HL-60/S4 treated with phorbol 12-myristate 13-acetate at 8.2 ng/mL for 4 days and 3 days (cell line): Measurements from ENCODE around the gene IL1RAPL2.
"Not testable (repeated sequence)": the region's sequence is repeated elsewhere in the genome, so short reads cannot be mapped to it uniquely, and the experiment has no call there.

Experiments
- in situ Hi-C: fragments of 300-500 bp; cut with MboI; formaldehyde crosslinking; loops from 2 replicates; pipeline ENCODE4 v1.15.0; 2022; ENCODE audit warnings: low sequenced_read_pairs

IL1RAPL2 gene

DNA sequence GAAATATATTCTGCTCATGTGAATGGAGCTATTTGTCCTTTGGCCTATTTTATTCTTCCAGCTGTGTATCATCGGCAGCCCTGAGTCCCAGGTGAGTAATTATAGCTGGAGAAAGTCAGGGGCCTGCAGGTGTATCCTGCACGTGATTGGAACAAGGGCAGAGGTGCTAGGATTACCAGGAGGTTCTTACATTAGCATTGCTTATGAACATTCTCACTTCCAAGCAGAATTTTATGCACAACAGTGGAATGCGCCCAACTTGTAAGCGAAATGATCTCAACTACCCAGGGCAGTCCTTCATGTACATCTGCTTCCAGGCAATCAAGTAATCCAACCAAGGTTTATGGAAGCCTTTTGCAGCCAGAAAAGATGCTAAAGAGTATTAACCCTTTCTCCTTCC lies 1187.4 kb downstream of the IL1RAPL2 start:
- in situ Hi-C loops: no loop called here

DNA sequence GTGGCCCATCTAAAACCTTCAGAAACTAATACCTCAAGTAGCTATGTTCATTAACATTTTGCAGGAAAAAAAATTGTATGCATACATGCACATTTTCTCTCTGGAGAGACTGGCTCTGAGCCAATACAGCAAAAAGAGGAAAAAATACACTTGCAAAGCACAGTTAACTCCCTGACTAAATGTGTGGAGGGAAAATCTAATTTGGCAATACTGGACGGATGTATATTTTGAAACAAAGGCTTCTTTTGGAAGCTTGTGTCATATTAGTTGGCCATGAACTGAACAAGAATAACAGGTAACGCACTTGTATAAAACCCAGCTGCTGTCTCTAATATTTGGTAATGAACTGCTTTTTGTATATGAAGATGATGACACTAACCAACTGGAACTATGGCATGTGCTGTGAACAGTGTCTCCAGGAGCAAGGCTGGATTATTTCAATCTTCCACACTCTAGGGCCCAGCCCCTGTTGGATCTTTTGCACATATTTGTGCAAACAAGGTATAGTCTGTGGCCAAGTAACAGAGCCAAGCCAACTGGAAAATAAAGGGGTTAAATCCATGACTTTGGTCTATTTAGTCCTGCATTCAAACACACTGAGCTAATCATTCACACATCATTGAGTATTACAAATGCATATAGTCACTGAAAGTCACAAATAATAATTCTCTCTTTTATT lies 1188.4 kb downstream of the IL1RAPL2 start:
- in situ Hi-C loops: no loop called here

DNA sequence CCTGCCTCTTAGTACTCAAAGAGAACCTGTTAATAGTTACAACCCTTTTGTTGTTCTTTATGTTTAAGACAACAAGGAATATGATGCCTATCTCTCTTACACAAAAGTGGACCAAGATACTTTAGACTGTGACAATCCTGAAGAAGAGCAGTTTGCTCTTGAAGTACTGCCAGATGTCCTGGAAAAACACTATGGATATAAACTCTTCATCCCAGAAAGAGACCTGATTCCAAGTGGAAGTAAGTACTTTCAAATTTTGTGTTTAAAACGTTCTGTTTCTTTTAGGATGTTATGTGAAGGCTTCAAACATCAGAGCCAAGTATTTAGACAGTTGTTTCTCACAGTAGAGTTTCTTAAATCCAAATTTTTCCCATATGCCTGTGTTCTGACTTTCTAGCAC lies 1189.1 kb downstream of the IL1RAPL2 start:
- in situ Hi-C loops: no loop called here

DNA sequence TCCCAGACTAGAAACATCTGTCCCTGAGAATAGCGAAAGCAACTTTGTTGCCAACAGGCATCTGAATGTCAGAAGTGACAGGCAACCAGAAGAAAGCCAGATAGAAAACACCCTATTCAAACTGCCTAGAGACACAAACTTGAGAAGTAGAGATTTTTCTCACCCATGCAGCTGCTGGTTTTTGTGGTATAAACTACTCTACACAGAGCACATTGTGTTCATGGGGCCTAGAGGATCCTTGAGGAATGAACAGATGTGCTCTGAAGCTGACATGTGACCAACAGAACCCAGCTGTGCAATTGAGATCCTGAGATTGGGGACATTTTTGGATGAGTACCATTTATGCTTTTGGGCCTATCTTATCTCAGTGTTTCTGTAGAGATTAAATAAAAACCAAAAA lies 1192.8 kb downstream of the IL1RAPL2 start:
- in situ Hi-C loops: no loop called here

DNA sequence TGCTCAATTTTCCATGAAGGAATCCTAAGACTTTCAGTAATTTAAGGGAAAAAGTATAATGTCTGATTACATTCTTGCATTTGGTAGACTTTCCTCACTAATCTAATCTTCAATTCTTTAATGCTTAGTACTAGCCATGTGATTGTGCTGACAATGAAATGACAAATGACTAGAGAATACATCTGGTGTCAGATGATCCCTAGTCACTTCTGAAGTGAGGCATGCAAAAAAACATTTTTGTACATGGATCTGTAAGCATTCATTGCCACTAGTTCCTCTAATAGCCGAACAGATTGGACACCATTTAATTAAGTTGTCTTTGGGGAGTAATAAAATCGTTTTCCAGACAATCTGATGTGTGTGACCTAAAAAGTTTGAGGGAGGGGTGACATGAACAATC lies 1193.6 kb downstream of the IL1RAPL2 start:
- in situ Hi-C loops: no loop called here

DNA sequence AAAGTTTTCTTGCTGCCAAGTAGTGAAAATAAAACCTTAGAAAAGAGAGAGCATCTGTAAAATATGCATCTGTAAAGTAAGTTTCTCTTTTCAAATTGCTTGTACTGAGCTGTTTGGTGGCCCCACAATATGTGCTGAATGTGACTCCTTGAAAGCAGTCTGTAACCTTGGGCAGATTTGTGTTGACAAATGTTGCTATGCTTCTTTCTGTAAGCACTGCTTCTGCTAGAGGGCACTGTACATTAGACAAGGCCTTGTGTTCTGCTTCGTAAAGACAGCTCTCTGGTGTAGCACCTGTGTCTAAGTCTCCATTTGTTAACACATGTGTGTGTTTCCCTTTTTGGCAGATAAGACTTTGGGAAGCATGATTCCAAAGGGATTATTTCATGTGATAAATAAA lies 1199.7 kb downstream of the IL1RAPL2 start:
- in situ Hi-C loops: no loop called here

DNA sequence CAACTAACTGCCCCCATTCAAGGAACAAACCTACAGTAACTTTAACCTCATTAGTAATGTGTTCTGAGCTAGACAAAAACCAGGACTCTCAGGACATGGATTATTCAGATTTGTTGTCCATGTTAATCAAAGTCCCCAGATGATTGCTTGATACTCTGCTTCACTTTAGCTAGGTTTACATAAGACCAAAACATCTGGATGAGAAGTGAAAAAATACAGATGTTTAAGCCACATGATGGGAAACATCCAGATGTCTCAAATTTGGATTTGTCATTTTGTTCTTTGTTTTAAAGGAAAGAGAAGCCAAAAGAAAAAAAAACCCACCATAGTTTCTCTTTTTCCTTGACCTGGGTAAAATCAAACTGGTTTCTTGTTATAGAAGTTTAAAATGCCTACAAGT lies 1207.8 kb downstream of the IL1RAPL2 start:
- in situ Hi-C loops: no loop called here

DNA sequence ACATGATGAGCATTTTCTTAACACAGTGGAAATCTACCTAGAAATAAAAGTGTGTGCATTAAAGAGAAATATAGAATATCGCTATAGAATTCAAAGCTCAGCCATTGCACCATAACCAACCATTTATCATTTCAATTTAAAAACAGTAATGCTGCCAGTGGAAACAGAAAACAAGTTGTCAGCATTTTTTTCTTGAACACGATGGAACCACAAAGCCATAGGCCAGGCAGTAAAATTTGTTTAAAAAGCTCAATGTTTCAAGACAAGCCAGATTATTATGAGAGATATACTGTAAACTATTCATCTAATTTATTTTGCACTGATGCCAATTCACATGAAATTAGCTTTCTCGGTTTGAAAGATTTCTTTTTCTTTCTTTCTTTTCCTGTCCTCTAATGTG lies 1209.7 kb downstream of the IL1RAPL2 start:
- in situ Hi-C loops: no loop called here

DNA sequence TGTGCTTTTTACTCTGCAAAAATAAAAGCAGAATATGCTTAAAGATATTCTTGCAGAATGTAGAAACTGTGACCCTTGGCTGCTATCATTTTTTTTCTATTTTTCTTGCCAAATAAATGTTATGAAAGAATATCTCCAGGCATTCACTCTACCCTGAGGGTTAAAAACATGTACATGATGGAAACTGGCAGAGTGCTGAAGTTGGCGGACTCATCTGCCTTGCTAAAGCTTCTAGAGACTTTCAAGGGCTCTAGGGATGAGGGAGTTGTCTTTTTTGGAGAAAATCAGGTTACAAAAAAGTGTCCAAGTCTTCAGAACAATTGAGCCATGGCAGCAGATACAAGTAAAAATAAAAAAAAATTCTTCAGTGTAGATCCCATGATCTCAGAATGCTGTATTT lies 1215.8 kb downstream of the IL1RAPL2 start:
- in situ Hi-C loops: no loop called here

DNA sequence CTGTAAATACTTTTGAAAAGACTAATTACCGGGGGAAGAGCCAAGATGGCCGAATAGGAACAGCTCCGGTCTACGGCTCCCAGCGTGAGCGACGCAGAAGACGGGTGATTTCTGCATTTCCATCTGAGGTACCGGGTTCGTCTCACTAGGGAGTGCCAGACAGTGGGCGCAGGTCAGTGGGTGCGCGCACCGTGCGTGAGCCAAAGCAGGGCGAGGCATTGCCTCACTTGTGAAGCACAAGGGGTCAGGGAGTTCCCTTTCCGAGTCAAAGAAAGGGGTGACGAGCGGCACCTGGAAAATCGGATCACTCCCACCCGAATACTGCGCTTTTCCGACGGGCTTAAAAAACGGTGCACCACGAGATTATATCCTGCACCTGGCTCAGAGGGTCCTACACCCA lies 1230.9 kb downstream of the IL1RAPL2 start:
- in situ Hi-C loops: not testable (repeated sequence)

DNA sequence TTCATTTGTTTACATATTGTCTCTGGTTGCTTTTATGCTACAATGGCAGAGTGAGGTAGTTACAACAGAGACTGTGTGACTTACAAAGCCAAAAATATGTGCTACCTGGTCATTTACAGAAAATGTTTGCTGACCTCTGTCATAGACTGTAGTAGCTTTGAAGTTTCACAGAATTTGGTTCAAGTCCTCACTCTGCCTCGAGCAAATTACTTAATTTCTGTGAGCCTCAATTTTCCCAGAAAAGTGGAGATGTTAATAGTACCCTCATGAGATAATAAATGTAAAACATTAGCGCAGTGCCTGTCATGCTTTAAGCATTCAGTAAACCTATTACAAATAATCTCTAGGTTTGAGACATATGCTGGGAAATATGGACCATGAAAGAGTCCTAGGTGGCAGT lies 1237.9 kb downstream of the IL1RAPL2 start:
- in situ Hi-C loops: no loop called here

DNA sequence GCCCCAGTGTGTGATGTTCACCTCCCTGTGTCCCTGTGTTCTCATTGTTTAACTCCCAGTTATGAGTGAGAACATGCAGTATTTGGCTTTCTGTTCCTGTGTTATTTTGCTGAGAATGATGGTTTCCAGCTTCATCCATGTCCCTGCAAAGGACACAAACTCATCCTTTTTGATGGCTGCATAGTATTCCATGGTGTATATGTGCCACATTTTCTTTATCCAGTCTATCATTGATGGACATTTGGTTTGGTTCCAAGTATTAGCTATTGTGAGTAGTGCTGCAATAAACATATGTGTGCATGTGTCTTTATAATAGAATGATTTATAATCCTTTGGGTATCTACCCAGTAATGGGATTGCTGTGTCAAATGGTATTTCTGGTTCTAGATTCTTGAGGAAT lies 1239.7 kb downstream of the IL1RAPL2 start:
- in situ Hi-C loops: not testable (repeated sequence)

DNA sequence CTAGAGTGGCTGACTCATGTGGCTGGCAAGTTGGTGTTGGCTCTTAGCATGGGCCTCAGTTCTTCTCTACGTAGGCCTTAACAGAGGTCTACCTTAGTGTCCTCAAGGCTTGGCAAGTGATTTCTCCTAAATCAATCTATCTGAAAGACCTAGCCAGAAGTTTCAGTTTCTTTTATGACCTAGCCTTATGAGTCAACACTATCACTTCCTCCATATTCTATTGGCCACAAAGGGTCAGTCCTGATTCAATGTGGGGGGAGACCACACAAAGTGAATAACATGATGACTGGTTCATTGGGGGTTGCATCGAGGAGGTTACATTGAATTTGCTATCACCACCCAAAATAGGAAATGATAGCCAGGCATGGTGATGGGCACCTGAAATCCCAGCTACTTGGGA lies 1250.5 kb downstream of the IL1RAPL2 start:
- in situ Hi-C loops: no loop called here
